Neural progenitor cell (in vitro differentiated cells): ENCODE results near the gene GSAP.

Experiments
- EZH2 ChIP-seq: fragments of 200-600 bp; sonication (generic); IDR thresholded peaks from 2 replicates; pipeline ENCODE4 v1.6.1; 2017; ENCODE audit warnings: antibody characterized with exemption, mild to moderate bottlenecking, moderate library complexity
- EZH2phosphoT487 ChIP-seq: fragments of 200-600 bp; sonication (generic); IDR thresholded peaks from 2 replicates; pipeline ENCODE4 v1.6.1; 2017; ENCODE audit warnings: antibody characterized with exemption
- TF ChIP-seq, protein P1 (sequence below): fragments of 200-600 bp; sonication (generic); IDR thresholded peaks from 2 replicates; pipeline ENCODE4 v1.5.1; 2017; ENCODE audit warnings: antibody characterized with exemption, mild to moderate bottlenecking

DNA sequence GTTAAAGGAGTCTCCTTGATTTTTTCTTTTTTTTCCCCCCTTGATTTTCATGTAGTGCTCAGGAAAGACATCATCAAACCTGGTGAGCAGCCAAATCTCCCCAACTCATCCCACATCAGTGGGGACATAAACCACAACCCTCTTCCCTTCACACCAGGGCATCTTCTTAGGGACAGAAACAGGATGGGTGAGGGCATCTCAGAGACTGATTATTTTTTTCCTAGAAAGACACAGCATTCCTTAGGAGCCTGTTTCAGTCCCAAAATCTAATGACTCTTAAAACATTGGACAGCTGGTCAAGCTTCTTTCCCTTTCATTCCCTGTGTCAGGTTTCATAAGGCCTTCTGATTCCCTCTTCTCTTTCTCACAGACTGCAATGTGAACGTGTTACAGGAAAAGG, 31.5 kb upstream of the GSAP start:
- TF ChIP-seq, protein P1, sequence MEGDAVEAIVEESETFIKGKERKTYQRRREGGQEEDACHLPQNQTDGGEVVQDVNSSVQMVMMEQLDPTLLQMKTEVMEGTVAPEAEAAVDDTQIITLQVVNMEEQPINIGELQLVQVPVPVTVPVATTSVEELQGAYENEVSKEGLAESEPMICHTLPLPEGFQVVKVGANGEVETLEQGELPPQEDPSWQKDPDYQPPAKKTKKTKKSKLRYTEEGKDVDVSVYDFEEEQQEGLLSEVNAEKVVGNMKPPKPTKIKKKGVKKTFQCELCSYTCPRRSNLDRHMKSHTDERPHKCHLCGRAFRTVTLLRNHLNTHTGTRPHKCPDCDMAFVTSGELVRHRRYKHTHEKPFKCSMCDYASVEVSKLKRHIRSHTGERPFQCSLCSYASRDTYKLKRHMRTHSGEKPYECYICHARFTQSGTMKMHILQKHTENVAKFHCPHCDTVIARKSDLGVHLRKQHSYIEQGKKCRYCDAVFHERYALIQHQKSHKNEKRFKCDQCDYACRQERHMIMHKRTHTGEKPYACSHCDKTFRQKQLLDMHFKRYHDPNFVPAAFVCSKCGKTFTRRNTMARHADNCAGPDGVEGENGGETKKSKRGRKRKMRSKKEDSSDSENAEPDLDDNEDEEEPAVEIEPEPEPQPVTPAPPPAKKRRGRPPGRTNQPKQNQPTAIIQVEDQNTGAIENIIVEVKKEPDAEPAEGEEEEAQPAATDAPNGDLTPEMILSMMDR = no peak
- TF ChIP-seq EZH2 (no peak), EZH2phosphoT487 (no peak)
